Measurements from ENCODE around the gene SPTBN1.

DNA sequence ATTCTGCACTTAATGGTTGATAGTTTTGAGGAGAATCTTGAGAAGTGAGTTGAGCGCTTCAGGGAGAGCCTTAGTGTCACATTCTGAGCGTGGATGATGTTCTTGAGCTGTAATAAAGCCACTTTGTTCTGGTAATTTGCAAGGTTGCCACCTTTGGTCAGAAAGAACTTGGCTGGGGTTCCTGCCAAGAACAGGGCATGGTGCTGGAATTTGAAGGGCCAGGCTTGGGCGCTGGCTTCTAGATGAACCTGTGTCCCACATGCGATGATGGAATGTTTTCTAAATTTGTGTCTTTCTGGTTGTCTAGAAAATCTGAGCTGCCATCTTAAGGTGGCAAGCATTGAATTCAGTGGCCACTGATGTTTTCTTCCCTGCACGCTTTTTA is 143.2 kb downstream of the SPTBN1 start:
- TF ChIP-seq, protein P1, sequence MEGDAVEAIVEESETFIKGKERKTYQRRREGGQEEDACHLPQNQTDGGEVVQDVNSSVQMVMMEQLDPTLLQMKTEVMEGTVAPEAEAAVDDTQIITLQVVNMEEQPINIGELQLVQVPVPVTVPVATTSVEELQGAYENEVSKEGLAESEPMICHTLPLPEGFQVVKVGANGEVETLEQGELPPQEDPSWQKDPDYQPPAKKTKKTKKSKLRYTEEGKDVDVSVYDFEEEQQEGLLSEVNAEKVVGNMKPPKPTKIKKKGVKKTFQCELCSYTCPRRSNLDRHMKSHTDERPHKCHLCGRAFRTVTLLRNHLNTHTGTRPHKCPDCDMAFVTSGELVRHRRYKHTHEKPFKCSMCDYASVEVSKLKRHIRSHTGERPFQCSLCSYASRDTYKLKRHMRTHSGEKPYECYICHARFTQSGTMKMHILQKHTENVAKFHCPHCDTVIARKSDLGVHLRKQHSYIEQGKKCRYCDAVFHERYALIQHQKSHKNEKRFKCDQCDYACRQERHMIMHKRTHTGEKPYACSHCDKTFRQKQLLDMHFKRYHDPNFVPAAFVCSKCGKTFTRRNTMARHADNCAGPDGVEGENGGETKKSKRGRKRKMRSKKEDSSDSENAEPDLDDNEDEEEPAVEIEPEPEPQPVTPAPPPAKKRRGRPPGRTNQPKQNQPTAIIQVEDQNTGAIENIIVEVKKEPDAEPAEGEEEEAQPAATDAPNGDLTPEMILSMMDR (IDR thresholded peaks at IDR 0.05; ENCODE audit: low read depth, low read length): no peak
- TF ChIP-seq POLR2A (IDR thresholded peaks at IDR 0.05; ENCODE audit: extremely low read depth, insufficient read length): no peak
- TF ChIP-seq, protein P2, sequence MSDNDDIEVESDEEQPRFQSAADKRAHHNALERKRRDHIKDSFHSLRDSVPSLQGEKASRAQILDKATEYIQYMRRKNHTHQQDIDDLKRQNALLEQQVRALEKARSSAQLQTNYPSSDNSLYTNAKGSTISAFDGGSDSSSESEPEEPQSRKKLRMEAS (IDR thresholded peaks at IDR 0.05; ENCODE audit: low read depth, low read length): no peak
- no peak for TF ChIP-seq MYC (IDR thresholded peaks at IDR 0.05; ENCODE audit: low read depth, low read length)
